ENCODE results near the gene S1PR2. TPM values are rescaled to one million over a fixed set of nuclear protein-coding genes. Genes with fewer than 3 reads are reported as not detected.
A peak's percentile ranks its signal among the peaks of the same experiment; 100 is the strongest.

S1PR2 gene
- total and polyA plus RNA-seq, 4 donors, result 1.2 to 4.8 (median 3.3) TPM

- DNase-seq (ENCODE audit: low spot score), result peak; percentile 95
- peaks cover 0 to 2% (median 1%) of the 10 kb centered on the region in 4 donors for H3K36me3 ChIP-seq (ENCODE audit: control insufficient read depth in 4 of 4, insufficient read depth in 3 of 4, low read depth in 1 of 4, low read length in 3 of 4)
- 7% methylated on average over 59 of the region's 59 CpGs for WGBS
- H3K9ac ChIP-seq (ENCODE audit: low read depth in 1 of 2, low read length in 2 of 2), result peak overlapping the region; percentile 21 to 72
- H3K27me3 ChIP-seq (ENCODE audit: control insufficient read depth in 4 of 4, insufficient read depth in 4 of 4, low read length in 3 of 4), result no peaks in the 10 kb centered on the region
- H3K4me1 ChIP-seq (ENCODE audit: control insufficient read depth in 4 of 4, insufficient read depth in 4 of 4, low read length in 3 of 4), result peaks cover 6 to 19% (median 12%) of the 10 kb centered on the region in 4 donors
- H3K4me3 ChIP-seq (ENCODE audit: low read depth in 1 of 3, low read length in 3 of 3), result peak overlapping the region; percentile 1 to 76 (median 76)
- H3K27ac ChIP-seq (ENCODE audit: low read depth in 1 of 2, low read length in 2 of 2), result peak overlapping the region; percentile 95 to 97
- TF ChIP-seq YY1 (IDR thresholded peaks at IDR 0.05) (no peak), RAD21 (IDR thresholded peaks at IDR 0.05) (peak; percentile 95 to 97), FOXA1 (IDR thresholded peaks at IDR 0.05) (no peak), HNF4A (conservative IDR thresholded peaks at IDR 0.05) (no peak), FOXA2 (IDR thresholded peaks at IDR 0.05) (no peak), GABPA (IDR thresholded peaks at IDR 0.05 in 1 of 2, conservative IDR thresholded peaks at IDR 0.05 in 1 of 2) (no peak), TAF1 (conservative IDR thresholded peaks at IDR 0.05) (no peak), ATF3 (IDR thresholded peaks at IDR 0.05) (no peak), JUND (IDR thresholded peaks at IDR 0.05) (no peak), NR2F2 (IDR thresholded peaks at IDR 0.05) (no peak), RXRA (IDR thresholded peaks at IDR 0.05) (peak in 1 of 2 donors; percentile 19), CTCF (IDR thresholded peaks at IDR 0.05; ENCODE audit: low read depth, low read length, missing input control) (peak; percentile 89), REST (IDR thresholded peaks at IDR 0.05) (no peak), EGR1 (IDR thresholded peaks at IDR 0.05; ENCODE audit: low read depth in 2 of 2) (no peak), SP1 (IDR thresholded peaks at IDR 0.05) (no peak), HNF4G (IDR thresholded peaks at IDR 0.05) (no peak)
- TF ChIP-seq, protein P1, sequence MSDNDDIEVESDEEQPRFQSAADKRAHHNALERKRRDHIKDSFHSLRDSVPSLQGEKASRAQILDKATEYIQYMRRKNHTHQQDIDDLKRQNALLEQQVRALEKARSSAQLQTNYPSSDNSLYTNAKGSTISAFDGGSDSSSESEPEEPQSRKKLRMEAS (IDR thresholded peaks at IDR 0.05), result no peak
- TF ChIP-seq, protein P2, sequence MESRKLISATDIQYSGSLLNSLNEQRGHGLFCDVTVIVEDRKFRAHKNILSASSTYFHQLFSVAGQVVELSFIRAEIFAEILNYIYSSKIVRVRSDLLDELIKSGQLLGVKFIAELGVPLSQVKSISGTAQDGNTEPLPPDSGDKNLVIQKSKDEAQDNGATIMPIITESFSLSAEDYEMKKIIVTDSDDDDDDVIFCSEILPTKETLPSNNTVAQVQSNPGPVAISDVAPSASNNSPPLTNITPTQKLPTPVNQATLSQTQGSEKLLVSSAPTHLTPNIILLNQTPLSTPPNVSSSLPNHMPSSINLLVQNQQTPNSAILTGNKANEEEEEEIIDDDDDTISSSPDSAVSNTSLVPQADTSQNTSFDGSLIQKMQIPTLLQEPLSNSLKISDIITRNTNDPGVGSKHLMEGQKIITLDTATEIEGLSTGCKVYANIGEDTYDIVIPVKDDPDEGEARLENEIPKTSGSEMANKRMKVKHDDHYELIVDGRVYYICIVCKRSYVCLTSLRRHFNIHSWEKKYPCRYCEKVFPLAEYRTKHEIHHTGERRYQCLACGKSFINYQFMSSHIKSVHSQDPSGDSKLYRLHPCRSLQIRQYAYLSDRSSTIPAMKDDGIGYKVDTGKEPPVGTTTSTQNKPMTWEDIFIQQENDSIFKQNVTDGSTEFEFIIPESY (IDR thresholded peaks at IDR 0.05), result no peak
- H3K9me3 ChIP-seq (ENCODE audit: control insufficient read depth in 4 of 4, low read length in 3 of 4), result no peaks in the 10 kb centered on the region
Measured at GRCh38 chr19:10269333-10270179, 38.4 kb upstream of the S1PR2 start.
